Psoas muscle (tissue), 8 donors: ENCODE measurements around the gene SPTBN4. TPM values are rescaled to one million over a fixed set of nuclear protein-coding genes. Genes with fewer than 3 reads are reported as not detected.
"Not testable (repeated sequence)": the region's sequence is repeated elsewhere in the genome, so short reads cannot be mapped to it uniquely, and the experiment has no call there.

Experiments used
- ATAC-seq, 4 donors: fragments of 200-7000 bp; cut with Tn5 transposase; one replicate each; pipeline ENCODE4 v1.9.1; 2020; ENCODE audit warnings: moderate library complexity in 3 of 4, mild to moderate bottlenecking in 2 of 4
- DNase-seq, 2 donors: peaks; one replicate each; pipeline ENCODE4 v3.0.0-alpha.2; 2020
- H3K27ac ChIP-seq: fragments of 200-600 bp; one replicate; pipeline ENCODE4 v1.8.0; 2022
- H3K27me3 ChIP-seq, 3 donors: fragments of 200-600 bp in 1 of 3; one replicate each; pipeline versions ENCODE4 v1.6.1 to v1.8.0; 2013 to 2022; ENCODE audit warnings: low read length in 2 of 3, mild to moderate bottlenecking in 2 of 3, moderate library complexity in 1 of 3; ENCODE audit not compliant: insufficient read depth in 3 of 3
- H3K36me3 ChIP-seq, 2 donors: fragments of 200-600 bp in 1 of 2; one replicate each; pipeline versions ENCODE4 v1.6.1 to v1.8.0; 2013 to 2022; ENCODE audit warnings: low read depth in 1 of 2, mild to moderate bottlenecking in 1 of 2, moderate library complexity in 1 of 2; ENCODE audit not compliant: insufficient read depth in 1 of 2
- H3K4me1 ChIP-seq: fragments of 200-600 bp; one replicate; pipeline ENCODE4 v1.8.0; 2022
- H3K4me3 ChIP-seq: fragments of 200-600 bp; one replicate; pipeline ENCODE4 v1.8.0; 2022; ENCODE audit warnings: mild to moderate bottlenecking
- H3K9me3 ChIP-seq: fragments of 200-600 bp; one replicate; pipeline ENCODE4 v1.8.0; 2022
- WGBS, 3 donors: extraction: QIAGEN DNeasy Blood & Tissue Kit; methylation state at CpG; one replicate each; pipeline versions ENCODE4 v1.1.6 to v1.1.7; 2013; 5-methylcytosine and 5-hydroxymethylcytosine counted together
- intact Hi-C, 2 donors: fragments of 100-400 bp; cut with DNase I; formaldehyde crosslinking; loops; one replicate each; pipeline versions ENCODE4 v1.11.0 to v1.14.2; 2022
- polyA plus RNA-seq, 3 donors: library from polyadenylated mRNA; stranded (reverse); fragments of 200-250 nt; gene quantifications; one replicate each; pipeline ENCODE4 v1.2.3, GENCODE V29; 2013
- total RNA-seq, 4 donors: library from RNA; stranded (reverse); fragmentation: NEBNext Ultra II Directional in 2 of 4; extraction: Animal tissue kit (Norgen Biotek cat#: 25700) in 2 of 4; gene quantifications; one replicate each; pipeline versions ENCODE4 v1.2.1 to v1.2.4, GENCODE V29; 2021 to 2023
- TF ChIP-seq, protein P1 (sequence below): fragments of 200-600 bp; IDR thresholded peaks from one replicate; pipeline ENCODE4 v1.8.0; 2022; ENCODE audit warnings: antibody characterized with exemption
- donor health status: healthy with polysubstance abuse.
- donor health status: DM: no; HTN: no; CAD: no; lungs with moderate emphysema.
- donor health status: Bipolar disorder and iron deficiency.
- donor health status: healthy.
- donor health status: DM: yes; HTN: yes; CAD: no.
- donor health status: DM: no; HTN: no; CAD: no.
- donor health status: DM: no; HTN: no; CAD: no.
- donor health status: DM: yes; HTN: yes; CAD: no.

SPTBN4 gene
- total and polyA plus RNA-seq, 7 donors = 0.66 to 4.7 (median 2.8) TPM

GRCh38 chr19:40431698-40432097 lies 35.1 kb upstream of the SPTBN4 start:
- Histone ChIP-seq H3K27me3 (no peaks in the 10 kb centered on the region), H3K4me1 (peaks cover 12% of the 10 kb centered on the region), H3K9me3 (no peaks in the 10 kb centered on the region), H3K4me3 (no peak overlapping the region), H3K36me3 (no peaks in the 10 kb centered on the region), H3K27ac (peak overlapping the region; percentile 92)
- 89 to 93% (median 90%) methylated on average over 3 of the region's 3 CpGs for WGBS, 3 donors
- intact Hi-C loops = no loop called here
- DNase-seq (no peak), ATAC-seq (no peak)
- TF ChIP-seq, protein P1, sequence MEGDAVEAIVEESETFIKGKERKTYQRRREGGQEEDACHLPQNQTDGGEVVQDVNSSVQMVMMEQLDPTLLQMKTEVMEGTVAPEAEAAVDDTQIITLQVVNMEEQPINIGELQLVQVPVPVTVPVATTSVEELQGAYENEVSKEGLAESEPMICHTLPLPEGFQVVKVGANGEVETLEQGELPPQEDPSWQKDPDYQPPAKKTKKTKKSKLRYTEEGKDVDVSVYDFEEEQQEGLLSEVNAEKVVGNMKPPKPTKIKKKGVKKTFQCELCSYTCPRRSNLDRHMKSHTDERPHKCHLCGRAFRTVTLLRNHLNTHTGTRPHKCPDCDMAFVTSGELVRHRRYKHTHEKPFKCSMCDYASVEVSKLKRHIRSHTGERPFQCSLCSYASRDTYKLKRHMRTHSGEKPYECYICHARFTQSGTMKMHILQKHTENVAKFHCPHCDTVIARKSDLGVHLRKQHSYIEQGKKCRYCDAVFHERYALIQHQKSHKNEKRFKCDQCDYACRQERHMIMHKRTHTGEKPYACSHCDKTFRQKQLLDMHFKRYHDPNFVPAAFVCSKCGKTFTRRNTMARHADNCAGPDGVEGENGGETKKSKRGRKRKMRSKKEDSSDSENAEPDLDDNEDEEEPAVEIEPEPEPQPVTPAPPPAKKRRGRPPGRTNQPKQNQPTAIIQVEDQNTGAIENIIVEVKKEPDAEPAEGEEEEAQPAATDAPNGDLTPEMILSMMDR = no peak

DNA sequence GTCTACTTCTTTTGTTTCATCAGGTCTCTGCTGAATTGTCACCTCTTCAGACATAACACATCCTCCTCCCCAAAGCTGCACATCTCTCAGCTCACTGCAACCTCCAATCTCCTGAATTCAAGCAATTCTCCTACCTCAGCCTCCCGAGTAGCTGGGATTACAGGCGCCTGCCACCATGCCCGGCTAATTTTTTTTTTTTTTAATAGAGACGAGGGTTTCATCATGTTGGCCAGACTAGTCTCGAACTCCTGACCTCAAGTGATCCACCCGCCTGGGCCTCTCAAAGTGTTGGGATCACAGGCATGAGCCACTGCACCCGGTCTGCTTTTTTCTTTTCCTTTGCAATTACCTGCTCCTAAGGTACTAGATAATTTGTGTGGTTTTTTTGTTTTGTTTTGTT lies 34.0 kb upstream of the SPTBN4 start:
- H3K36me3 ChIP-seq, ATAC-seq, DNase-seq, H3K27me3 ChIP-seq, intact Hi-C loops, H3K9me3 ChIP-seq: not testable (repeated sequence)
- peak overlapping the region; percentile 68 for H3K4me3 ChIP-seq
- peak overlapping the region; percentile 92 for H3K27ac ChIP-seq
- WGBS, 3 donors = 32 to 45% (median 39%) methylated on average over 7 of the region's 7 CpGs
- H3K4me1 ChIP-seq = peaks cover 12% of the 10 kb centered on the region

- Histone ChIP-seq H3K9me3 (no peaks in the 10 kb centered on the region), H3K4me1 (peaks cover 12% of the 10 kb centered on the region), H3K27ac (peak overlapping the region; percentile 92), H3K4me3 (peak overlapping the region; percentile 68), H3K27me3 (no peaks in the 10 kb centered on the region), H3K36me3 (no peaks in the 10 kb centered on the region)
- TF ChIP-seq, protein P1 = no peak
- intact Hi-C loops = no loop called here
- 2% methylated on average over 42 to 50 of the region's 50 CpGs for WGBS, 3 donors
- ATAC-seq (peak; percentile 95 to 98 (median 96)), DNase-seq (peak; percentile 89 to 95)
These were observed 33.2 kb upstream of the SPTBN4 start for GRCh38 chr19:40433391-40434216.

- no peak for DNase-seq
- ATAC-seq = no peak
- H3K27ac ChIP-seq = no peak overlapping the region
- intact Hi-C loops = no loop called here
- TF ChIP-seq, protein P1 = no peak
- H3K4me1 ChIP-seq = peaks cover 19% of the 10 kb centered on the region
- no peak overlapping the region for H3K4me3 ChIP-seq
- WGBS, 3 donors = 86 to 97% (median 93%) methylated on average over 3 of the region's 3 CpGs
- no peaks in the 10 kb centered on the region for H3K9me3 ChIP-seq
- H3K27me3 ChIP-seq = no peaks in the 10 kb centered on the region
- peaks cover 8 to 25% of the 10 kb centered on the region in 2 donors for H3K36me3 ChIP-seq
These were observed 28.5 kb upstream of the SPTBN4 start for GRCh38 chr19:40438284-40438683.

GRCh38 chr19:40441719-40442253 lies 25.0 kb upstream of the SPTBN4 start:
- DNase-seq (no peak), ATAC-seq (no peak)
- Histone ChIP-seq H3K27me3 (no peaks in the 10 kb centered on the region), H3K27ac (peak overlapping the region; percentile 100), H3K9me3 (no peaks in the 10 kb centered on the region), H3K4me1 (peaks cover 23% of the 10 kb centered on the region), H3K36me3 (peaks cover 8 to 25% of the 10 kb centered on the region in 2 donors), H3K4me3 (peak overlapping the region; percentile 98)
- intact Hi-C loops = loop anchor here (2.0 to 5.0 kb wide), 2 partner anchors 21 to 94 kb away; partner anchors contain the start of genes C19orf47 (in 1 of the 2) and PLD3 (in 1 of the 2)
- TF ChIP-seq, protein P1 = no peak
- 60 to 75% (median 70%) methylated on average over 9 to 11 of the region's 11 CpGs for WGBS, 3 donors
